ENCODE results near the gene THSD7B.

GRCh38 chr2:136994793-136995192 lies 229.4 kb downstream of the THSD7B start:
- TF ChIP-seq ESRRA (IDR thresholded peaks at IDR 0.05; ENCODE audit: borderline replicate concordance, low read depth): no peak
- TF ChIP-seq, protein P1, sequence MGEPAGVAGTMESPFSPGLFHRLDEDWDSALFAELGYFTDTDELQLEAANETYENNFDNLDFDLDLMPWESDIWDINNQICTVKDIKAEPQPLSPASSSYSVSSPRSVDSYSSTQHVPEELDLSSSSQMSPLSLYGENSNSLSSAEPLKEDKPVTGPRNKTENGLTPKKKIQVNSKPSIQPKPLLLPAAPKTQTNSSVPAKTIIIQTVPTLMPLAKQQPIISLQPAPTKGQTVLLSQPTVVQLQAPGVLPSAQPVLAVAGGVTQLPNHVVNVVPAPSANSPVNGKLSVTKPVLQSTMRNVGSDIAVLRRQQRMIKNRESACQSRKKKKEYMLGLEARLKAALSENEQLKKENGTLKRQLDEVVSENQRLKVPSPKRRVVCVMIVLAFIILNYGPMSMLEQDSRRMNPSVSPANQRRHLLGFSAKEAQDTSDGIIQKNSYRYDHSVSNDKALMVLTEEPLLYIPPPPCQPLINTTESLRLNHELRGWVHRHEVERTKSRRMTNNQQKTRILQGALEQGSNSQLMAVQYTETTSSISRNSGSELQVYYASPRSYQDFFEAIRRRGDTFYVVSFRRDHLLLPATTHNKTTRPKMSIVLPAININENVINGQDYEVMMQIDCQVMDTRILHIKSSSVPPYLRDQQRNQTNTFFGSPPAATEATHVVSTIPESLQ (CRISPR knock-in tag; IDR thresholded peaks at IDR 0.05): no peak
- no peak for TF ChIP-seq HOXB6 (CRISPR knock-in tag; IDR thresholded peaks at IDR 0.05; ENCODE audit: borderline replicate concordance)
- TF ChIP-seq ZNF707 (CRISPR knock-in tag; conservative IDR thresholded peaks at IDR 0.05): no peak
- no peak for TF ChIP-seq YBX1 (IDR thresholded peaks at IDR 0.05)
- TF ChIP-seq ADNP (tag; IDR thresholded peaks at IDR 0.05): no peak

Data from K562 (cell line).